ENCODE measurements around the gene DES. TPM values are rescaled to one million over a fixed set of nuclear protein-coding genes. Genes with fewer than 3 reads are reported as not detected.

Gene DES
- total RNA-seq, 1 experiment from 2014 or later = not detected

- Histone ChIP-seq H3K4me1 (ENCODE audit: insufficient read depth, low read length) (no peaks in the 10 kb centered on the region), H3K27ac (ENCODE audit: low read length) (no peak overlapping the region), H3K79me2 (ENCODE audit: low read length) (no peaks in the 10 kb centered on the region), H3K4me2 (ENCODE audit: low read length) (no peak overlapping the region), H3F3A (ENCODE audit: low read length, unreplicated experiment) (no peaks in the 10 kb centered on the region), H4K20me1 (ENCODE audit: low read length) (no peaks in the 10 kb centered on the region), H3K36me3 (ENCODE audit: low read depth, low read length) (no peaks in the 10 kb centered on the region), H2AFZ (ENCODE audit: low read length) (no peak overlapping the region), H3K9me2 (replicated peaks; ENCODE audit: low read length) (no peaks in the 10 kb centered on the region), H3K9ac (ENCODE audit: low read length) (no peak overlapping the region), H3K9me3 (ENCODE audit: low read length) (no peaks in the 10 kb centered on the region), H3K27me3 (ENCODE audit: low read length) (no peaks in the 10 kb centered on the region), H3K4me3 (ENCODE audit: low read length) (no peak overlapping the region)
- POLR2A ChIA-PET (ENCODE audit: unreplicated experiment) = no interaction called here
- CTCF ChIA-PET = no interaction called here
- BruUV-seq (replicated peaks) = no TSS peak
- DNase-seq = no peak
- intact Hi-C loops (cut with micrococcal nuclease) = no loop called here
- no peak for TF ChIP-seq EZH2phosphoT487 (IDR thresholded peaks at IDR 0.05; ENCODE audit: borderline replicate concordance, low read length)
- no peak for TF ChIP-seq EZH2 (IDR thresholded peaks at IDR 0.05; ENCODE audit: low read length, unreplicated experiment)
- no peak for TF ChIP-seq CTCF (conservative IDR thresholded peaks at IDR 0.05; ENCODE audit: low read depth, low read length)
- no peak for ATAC-seq
These were observed 7.3 kb downstream of the DES start for GRCh38 chr2:219425238-219426067.

GRCh38 chr2:219426068-219426443 lies 7.9 kb downstream of the DES start:
- H4K20me1 ChIP-seq (ENCODE audit: low read length) = no peaks in the 10 kb centered on the region
- POLR2A ChIA-PET (ENCODE audit: unreplicated experiment) = no interaction called here
- no peak overlapping the region for H3K4me3 ChIP-seq (ENCODE audit: low read length)
- intact Hi-C loops (cut with micrococcal nuclease) = no loop called here
- H3K9me2 ChIP-seq (replicated peaks; ENCODE audit: low read length) = no peaks in the 10 kb centered on the region
- no peaks in the 10 kb centered on the region for H3K79me2 ChIP-seq (ENCODE audit: low read length)
- ATAC-seq (no peak), DNase-seq (no peak)
- no peaks in the 10 kb centered on the region for H3K36me3 ChIP-seq (ENCODE audit: low read depth, low read length)
- H3K4me2 ChIP-seq (ENCODE audit: low read length) = no peak overlapping the region
- no peaks in the 10 kb centered on the region for H3K27me3 ChIP-seq (ENCODE audit: low read length)
- H3K4me1 ChIP-seq (ENCODE audit: insufficient read depth, low read length) = no peaks in the 10 kb centered on the region
- H2AFZ ChIP-seq (ENCODE audit: low read length) = no peak overlapping the region
- no peak overlapping the region for H3K9ac ChIP-seq (ENCODE audit: low read length)
- H3K9me3 ChIP-seq (ENCODE audit: low read length) = no peaks in the 10 kb centered on the region
- H3K27ac ChIP-seq (ENCODE audit: low read length) = no peak overlapping the region
- no TSS peak for BruUV-seq (replicated peaks)
- H3F3A ChIP-seq (ENCODE audit: low read length, unreplicated experiment) = no peaks in the 10 kb centered on the region
- CTCF ChIA-PET = no interaction called here
- TF ChIP-seq EZH2 (IDR thresholded peaks at IDR 0.05; ENCODE audit: low read length, unreplicated experiment) (no peak), CTCF (conservative IDR thresholded peaks at IDR 0.05; ENCODE audit: low read depth, low read length) (no peak), EZH2phosphoT487 (IDR thresholded peaks at IDR 0.05; ENCODE audit: borderline replicate concordance, low read length) (no peak)

GRCh38 chr2:219426534-219427136 lies 8.5 kb downstream of the DES start:
- no TSS peak for BruUV-seq (replicated peaks)
- no peaks in the 10 kb centered on the region for H3F3A ChIP-seq (ENCODE audit: low read length, unreplicated experiment)
- CTCF ChIA-PET = interaction anchor here (0.5 kb wide), 1 partner anchor 95 kb away, joined by 4 read pairs; no protein-coding TSS in a partner anchor

More at GRCh38 chr2:219426534-219427136, 8.5 kb downstream of the DES start:
- no peak overlapping the region for H2AFZ ChIP-seq (ENCODE audit: low read length)
- ATAC-seq = no peak
- no peaks in the 10 kb centered on the region for H3K9me2 ChIP-seq (replicated peaks; ENCODE audit: low read length)
- no peaks in the 10 kb centered on the region for H4K20me1 ChIP-seq (ENCODE audit: low read length)
- H3K27me3 ChIP-seq (ENCODE audit: low read length) = no peaks in the 10 kb centered on the region
- no peak for DNase-seq
- no peaks in the 10 kb centered on the region for H3K4me1 ChIP-seq (ENCODE audit: insufficient read depth, low read length)
- H3K27ac ChIP-seq (ENCODE audit: low read length) = no peak overlapping the region
- POLR2A ChIA-PET (ENCODE audit: unreplicated experiment) = interaction anchor here (0.5 kb wide), 1 partner anchor 60 kb away, joined by 6 read pairs; no protein-coding TSS in a partner anchor
- no peak overlapping the region for H3K4me2 ChIP-seq (ENCODE audit: low read length)
- intact Hi-C loops (cut with micrococcal nuclease) = no loop called here
- H3K4me3 ChIP-seq (ENCODE audit: low read length) = no peak overlapping the region
- H3K9ac ChIP-seq (ENCODE audit: low read length) = no peak overlapping the region
- no peaks in the 10 kb centered on the region for H3K36me3 ChIP-seq (ENCODE audit: low read depth, low read length)
- no peak for TF ChIP-seq EZH2 (IDR thresholded peaks at IDR 0.05; ENCODE audit: low read length, unreplicated experiment)
- no peak for TF ChIP-seq CTCF (conservative IDR thresholded peaks at IDR 0.05; ENCODE audit: low read depth, low read length)
- no peak for TF ChIP-seq EZH2phosphoT487 (IDR thresholded peaks at IDR 0.05; ENCODE audit: borderline replicate concordance, low read length)
- H3K9me3 ChIP-seq (ENCODE audit: low read length) = no peaks in the 10 kb centered on the region
- H3K79me2 ChIP-seq (ENCODE audit: low read length) = no peaks in the 10 kb centered on the region
